Measurements from ENCODE around the gene TPRN. TPM values are rescaled to one million over a fixed set of nuclear protein-coding genes. Genes with fewer than 3 reads are reported as not detected.

Gene TPRN
- total RNA-seq, 1 experiment from 2014 or later, result 8.5 TPM

DNA sequence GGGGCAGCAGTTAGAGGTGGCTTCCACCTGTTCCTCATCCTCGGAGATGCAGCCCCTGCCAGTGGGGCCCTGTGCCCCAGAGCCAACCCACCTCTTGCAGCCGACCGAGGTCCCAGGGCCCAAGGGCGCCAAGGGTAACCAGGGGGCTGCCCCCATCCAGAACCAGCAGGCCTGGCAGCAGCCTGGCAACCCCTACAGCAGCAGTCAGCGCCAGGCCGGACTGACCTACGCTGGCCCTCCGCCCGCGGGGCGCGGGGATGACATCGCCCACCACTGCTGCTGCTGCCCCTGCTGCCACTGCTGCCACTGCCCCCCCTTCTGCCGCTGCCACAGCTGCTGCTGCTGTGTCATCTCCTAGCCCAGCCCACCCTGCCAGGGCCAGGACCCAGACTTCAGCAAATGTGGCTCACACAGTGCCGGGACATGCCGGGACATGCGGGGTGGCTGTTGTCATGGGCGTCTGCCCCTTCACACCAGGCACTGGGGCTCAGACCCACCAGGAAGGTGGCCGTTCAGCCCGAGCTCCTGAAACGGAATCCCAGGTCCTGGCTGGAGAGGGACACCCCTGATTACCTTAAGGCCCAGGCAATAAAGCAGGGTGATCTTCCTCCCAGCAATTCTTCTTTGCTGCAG is 25.3 kb upstream of the TPRN start:
- no peak for DNase-seq (ENCODE audit: low read depth)

DNA sequence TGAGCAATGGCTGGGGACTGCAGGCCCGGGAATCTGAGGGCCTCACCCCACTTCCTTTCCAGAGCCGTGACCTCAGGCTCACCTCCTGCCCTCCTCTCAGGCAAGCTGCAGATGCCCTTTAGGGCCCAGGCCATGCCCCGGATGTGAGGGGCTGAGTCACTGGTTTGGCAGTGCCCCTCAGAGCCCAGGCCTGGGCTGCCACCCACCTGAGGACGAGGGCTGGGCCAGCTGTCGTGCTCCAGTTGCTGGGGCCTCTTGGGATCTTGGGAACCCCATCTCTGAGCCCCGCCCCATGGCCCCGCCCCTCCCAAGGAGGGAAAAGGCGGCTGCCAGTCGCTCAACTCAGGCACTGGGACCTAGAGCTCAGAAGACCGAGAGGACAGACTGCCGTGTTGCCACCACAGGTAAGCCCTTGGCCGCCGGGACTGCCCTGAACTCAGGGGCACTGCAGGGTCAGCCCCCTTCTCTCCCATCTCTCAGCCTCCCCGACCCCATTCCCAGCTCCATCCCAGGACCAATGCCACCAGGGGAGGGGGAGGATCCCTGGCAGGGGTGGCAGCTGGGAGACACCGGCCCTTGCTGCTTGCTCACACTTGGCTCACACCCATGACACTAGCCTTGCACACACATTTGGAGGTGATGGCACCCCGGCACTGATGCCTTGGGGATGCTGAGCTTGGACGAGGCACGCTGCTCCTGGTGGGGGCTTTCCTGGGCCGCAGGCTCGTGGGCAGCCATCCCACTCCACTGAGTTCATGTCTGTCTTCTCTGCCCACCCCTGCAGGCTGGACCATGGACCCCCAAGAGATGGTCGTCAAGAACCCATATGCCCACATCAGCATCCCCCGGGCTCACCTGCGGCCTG is 24.5 kb upstream of the TPRN start, which contains the start of gene CYSRT1:
Gene CYSRT1 (plus strand): TSS at position 345 of the 865 bp plus-strand sequence. CDS start 448 bp downstream, at position 793.
- DNase-seq (ENCODE audit: low read depth), result no peak

DNA sequence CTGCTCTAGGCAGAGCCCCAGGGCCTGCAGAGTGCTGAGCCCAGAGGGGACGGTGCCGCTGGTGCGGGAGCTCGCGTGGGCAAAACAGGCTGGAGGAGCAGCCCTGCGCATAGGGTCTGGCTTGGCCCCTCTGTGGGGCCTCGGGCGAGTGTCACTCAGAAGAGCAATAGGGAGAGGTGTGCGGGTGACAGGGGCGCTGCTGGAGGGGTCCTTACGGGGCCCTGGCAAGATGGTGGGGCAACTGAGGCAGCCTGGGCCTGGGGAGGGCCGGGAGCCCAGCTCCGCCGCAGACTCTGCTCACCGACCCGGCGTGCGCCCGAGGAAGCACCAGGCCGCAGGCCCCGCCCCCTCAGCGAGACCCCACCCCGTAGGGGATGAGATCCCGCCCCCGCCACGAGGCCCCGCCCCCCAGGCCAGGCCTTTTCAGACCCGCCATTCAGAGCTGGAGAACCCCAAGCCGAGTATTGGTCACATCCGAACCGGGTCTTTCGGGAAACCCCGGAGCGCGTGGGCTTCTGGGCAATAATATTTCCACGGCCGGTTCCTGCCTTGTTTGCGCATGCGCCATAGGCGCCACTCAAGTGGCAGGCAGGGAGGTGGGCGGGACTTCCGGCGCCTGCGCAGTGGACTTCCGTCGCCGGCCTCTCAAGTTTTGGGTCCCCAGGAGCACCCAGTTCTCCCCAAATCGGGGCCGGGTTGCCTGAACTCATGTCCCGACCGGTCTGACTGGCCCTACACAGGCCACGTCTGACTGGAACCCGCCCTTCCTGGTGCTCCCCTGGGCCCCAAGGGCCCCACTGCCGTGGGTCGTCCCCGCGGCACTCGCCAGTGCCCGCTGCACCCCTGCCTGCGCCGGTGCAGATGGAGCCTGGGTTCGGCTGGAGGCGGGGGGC is 22.8 kb upstream of the TPRN start:
- DNase-seq (ENCODE audit: low read depth), result peak; percentile 98

DNA sequence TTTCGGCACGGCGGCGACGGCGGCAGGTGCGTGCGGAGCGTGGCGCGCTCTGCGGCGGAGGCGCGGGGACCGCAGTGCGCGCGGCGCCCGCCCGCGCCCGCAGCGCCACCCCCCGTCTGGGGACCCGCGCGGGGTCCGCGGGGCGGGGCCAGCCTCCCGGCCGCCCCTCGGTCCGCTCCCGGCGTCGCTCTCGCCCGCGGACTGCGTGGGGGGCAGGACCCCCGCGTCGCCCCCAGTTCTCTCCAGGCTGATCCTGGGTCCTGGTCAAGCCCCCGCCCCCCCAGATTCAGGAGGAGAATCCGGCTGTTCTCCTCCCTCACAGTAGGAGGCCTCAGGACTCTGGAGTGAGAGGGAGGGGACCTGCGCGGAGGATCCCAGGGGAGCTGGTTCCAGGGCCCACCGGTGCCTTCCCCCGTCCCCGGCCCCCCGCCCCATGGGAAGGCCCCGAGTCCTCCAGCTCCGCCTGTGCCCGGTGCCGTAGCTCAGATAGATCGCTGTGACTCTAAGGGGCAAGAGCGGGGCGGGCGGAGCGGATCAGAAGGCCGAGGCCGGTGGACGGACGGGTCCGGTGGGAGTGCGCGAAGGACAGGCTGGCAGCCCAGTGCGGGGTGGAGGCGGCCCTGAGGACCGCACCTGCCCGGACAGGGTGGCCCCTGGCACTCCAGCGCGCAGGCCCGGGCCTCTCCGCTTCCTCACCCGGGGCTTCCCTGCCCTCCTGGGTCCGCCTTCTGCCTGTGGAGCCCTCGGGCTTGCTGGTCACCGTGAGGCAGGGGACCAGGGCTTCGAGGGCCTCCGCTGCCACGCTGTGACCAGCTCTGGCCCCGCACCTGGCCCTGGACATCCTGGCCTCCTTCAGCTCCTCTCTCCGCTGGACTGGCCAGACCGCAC is 21.9 kb upstream of the TPRN start, which contains the start of gene RNF208:
Gene RNF208 (minus strand): TSS at position 51 of the 888 bp plus-strand sequence. CDS start 1,028 bp downstream, outside the sequence.
- no peak for DNase-seq (ENCODE audit: low read depth)

DNA sequence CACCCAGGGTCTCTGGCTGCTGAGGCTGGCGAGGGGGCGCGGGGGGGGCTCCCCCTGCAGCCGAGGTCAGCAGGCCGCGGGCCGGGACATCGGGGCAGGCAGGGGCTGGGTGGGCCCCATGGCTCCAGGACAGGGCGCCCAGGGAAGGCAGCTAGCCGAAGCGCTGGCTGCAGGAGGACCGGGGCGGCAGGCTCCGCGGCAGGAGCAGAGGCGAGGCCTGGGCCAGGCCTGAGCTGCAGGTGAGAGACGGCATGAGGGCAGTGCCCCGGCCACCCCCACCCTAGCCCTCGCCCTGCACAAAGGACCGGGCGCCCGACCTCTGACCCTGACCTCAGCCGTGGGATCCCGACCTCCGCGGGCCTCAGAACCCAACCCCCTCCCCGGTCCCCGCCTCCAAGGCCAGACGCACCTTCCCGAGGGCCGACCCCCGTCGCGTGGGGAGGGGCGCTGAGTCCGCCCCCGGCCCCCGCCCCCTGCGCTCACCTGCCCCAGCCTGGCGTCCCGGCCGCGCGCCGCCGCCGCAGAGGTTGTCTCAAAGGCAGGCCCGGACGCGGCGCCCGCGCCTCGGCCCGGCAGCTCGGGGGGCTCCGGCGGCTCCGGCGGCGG is 21.1 kb upstream of the TPRN start:
- DNase-seq (ENCODE audit: low read depth), result no peak

DNA sequence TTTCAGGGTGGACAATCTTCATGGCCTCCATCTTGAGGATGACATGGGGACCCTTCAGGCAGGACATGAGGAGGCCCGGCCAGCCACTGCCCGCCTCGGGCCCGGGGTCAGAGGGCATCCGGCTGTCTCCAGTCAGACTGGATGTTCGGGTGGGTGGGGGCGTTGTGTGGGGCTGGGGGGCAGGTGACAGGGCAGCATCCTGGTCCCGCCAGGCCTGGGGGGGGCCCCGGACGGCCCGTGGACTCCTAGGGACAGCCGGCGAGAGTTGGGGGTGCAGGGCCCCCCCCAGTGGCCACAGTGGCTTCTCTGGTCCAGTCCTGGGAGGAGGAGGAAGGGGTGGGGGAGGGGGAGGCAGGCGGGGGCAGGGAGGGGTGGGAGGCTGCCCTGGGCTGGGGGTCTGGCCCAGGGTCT is 20.6 kb upstream of the TPRN start:
- no peak for DNase-seq (ENCODE audit: low read depth)

DNA sequence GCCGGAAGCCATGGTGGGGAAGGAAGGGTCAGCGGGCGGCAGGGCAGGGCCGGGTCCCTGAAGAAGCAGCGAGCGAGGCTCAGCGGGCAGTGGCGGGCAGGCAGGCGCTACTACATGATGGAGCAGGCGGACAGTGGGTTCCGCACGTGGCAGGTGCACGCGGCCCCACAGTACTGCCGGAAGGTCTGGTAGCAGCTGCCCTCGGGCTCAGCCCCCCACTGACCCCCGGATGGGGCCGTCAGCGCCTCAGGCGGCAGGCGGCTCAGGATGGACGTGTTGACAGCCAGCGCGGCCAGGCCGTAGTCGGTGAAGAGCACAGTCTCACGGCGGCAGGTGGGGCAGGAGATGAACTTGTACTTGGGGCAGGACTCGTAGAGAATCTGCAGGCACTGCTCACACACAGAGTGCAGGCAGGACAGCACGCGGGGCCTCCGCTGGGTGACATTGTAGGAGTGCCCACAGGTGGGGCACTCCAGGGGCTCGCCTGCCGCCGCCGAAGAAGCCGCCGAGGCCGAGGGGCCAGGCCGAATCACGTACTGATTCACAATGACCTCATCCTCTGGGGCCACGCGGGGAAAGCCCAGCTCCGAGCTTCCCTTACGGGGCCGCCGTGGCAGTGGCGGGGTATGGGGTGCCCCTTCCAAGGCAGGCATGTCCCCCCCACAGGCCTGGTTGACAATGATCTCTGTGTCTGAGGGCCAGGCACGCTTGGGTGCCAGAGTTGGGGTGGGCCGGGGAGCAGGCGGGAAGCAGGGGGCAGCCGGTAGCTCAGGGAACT is 20.0 kb upstream of the TPRN start:
- DNase-seq (ENCODE audit: low read depth), result no peak

DNA sequence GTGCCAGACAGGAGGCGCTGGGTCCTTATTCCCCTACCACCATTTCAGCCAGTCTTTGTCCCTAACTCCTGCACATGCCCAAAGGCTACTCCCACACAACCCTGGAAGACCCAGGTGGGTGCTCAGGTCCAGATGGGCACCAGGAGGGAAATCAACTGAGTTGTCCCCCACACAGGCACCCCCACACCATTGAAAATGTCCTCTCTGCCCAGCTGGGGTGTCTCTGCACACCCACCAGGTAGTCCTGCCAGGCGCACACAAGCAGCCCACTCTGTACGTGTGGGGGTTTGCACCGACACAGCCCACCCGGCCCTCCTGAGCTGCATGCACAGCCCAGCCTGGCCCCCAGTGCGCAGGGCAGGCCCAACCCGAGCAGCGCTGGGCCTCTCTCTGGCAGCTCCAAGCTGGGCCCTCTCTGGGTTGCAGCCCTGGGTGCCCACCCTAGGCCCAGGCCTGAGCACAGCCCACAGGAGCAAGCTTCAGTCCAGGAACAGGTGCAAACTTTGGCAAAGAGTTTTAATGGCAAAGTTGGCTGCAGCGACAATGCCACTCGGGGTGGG is 19.3 kb upstream of the TPRN start:
- DNase-seq (ENCODE audit: low read depth), result no peak

DNA sequence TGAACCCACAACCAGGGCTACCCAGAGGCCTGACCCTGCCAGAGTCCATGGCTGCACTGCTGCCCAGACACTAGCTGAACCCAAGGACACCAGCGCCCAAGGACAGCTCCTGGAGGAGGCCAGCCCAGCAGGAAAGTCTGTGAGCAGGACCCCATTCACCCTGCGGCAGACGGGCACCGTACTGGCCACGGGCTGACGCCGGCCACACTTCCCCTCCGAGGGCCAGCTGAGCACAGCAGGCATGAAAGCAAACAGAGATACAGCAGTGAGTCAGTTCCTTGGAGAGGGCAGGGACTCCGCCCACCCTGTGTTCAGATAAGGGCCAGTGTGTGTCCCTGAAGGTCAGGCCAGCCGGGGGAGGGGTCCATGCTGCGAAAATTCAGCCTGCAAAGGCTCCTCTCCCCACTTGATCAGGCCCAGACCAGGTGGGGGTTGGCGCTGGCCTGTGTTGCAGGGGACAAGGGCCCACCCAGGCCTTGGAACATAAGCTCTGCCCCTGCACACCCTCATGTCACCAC is 18.3 kb upstream of the TPRN start:
- DNase-seq (ENCODE audit: low read depth), result peak; percentile 59

DNA sequence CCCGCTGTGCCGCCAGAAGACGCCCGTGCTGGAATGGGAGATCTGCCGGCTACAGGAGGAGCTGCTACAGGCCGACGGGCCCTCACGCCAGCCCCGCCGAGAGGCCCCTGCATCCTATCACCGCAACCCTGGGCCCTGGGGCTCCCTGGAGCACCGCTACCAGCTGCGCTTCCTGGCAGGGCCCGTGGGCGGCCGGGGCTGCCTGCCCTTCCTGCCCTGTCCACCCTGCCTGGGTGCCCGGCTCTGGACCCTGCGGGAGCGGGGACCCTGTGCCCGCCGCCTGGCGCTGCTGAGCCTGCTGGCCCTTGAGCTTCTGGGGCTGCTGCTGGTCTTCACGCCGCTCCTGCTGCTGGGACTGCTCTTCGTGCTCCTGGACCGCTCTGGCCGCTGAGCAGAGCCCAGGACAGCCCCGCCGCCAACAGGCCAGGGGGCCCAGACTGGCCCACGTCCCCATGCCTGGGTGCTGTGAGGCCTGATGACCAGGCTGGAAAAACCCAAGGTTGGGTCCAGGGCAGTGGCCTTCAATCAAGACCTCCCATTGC is 17.7 kb upstream of the TPRN start:
- DNase-seq (ENCODE audit: low read depth), result no peak

DNA sequence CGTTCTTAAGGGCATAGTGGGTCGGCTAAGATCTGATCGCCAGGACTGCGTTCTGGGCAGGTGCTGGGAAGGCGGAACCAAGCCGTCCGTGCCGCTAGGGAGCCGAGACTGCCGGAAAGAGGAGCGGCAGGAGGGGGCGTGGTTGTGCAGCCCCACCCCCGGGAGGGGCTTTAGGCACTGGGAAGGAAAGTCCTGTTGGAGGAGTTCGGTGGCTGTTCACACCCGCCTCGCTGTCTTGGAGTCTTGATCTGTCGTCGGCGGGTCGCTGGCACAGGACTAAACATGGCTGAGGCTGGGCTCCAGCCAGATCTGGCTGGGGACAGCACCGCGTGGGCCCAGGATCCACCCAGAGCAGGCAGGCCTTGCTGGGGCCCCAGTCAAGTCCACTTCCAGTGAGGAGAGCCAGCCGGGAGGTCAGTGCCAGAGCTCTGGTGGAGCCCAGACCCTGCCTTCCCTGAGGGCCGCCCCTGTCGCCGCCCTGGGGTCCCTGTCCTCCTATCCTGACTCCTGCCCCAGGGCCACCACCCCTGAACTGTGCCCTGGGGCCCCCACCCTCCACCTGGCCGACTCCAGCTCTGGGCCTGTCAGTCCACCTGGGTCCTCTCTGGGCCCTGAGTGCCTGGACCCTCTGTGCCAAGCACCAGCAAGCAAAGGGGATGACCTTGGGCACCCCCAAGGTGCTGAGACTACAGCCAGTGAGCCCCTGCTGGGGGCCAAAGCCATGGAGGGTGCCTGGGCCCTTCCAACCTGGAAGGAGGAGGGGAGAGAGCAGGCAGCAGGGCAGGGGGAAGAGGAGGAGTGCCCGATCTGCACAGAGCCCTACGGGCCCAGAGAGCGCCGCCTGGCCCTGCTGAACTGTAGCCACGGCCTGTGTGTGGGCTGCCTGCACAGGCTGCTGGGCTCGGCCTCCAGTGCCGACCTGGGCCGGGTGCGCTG is 17.0 kb upstream of the TPRN start:
- DNase-seq (ENCODE audit: low read depth), result no peak

DNA sequence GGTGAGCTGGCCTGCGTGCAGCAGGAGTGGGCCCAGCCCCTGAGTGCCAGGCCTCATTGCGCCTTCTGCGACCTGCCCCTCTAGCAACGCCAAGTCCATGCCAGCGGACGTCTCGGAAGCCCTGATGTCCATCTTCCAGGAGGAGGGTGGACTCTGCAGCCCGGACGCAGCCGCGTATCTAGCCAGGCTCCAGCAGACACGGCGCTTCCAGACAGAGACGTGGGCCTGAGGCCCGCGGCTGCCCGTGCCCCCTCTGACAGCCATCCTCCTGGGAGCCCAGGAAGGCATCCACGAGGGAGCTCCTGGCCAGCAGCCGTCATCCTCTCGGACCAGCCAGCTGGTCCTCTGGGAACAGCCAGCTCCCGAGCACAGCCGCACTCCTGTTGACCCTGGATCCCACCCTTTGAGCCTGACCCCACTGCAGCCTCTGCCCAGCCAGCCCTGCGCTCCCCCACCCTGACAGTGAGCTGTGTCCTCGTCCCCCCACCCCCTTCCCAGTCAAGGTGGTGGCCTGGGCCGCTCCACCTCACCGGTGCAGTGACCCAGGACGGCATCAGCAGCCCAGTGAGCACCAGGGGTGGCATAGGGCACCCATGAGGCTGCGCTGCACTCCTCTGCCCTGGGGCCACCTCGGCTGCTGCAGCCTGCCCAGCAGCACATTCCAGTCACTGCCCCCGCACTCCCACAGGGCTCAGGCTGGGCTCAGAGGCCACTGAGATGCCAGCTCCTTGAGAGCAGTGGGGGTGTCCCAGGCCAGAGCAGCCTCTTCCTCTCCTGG is 15.8 kb upstream of the TPRN start:
- no peak for DNase-seq (ENCODE audit: low read depth)

DNA sequence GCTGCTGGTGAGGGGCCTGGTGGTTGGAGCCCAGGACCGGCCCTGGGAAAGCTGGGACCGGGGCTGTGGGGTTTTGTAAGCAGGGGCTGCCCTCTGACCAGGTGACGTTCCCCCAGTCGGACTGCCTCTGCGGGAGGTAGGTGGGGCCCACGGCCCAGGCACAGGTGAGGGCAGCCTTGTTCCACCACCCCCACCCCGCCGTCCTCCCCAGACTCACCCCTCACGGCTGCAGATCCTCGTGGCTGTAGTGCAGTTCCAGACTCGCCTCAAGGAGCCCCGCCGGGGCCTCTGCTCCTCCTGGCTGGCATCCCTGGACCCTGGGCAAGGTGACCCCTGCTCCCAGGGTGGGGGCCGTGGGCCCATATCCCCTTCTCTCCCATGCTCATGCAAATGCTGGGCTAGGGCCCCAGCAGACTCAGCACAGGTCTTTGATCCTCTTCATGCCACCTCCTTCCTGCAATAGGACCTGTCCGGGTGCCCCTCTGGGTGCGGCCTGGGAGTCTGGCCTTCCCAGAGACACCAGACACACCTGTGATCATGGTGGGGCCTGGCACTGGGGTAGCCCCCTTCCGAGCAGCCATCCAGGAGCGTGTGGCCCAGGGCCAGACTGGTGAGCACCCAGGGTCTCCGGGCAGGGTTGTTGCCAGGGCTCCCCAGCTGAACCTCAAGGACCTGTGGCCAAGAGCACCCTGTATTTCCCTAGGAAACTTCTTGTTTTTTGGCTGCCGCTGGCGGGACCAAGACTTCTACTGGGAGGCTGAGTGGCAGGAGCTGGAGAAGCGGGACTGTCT is 14.8 kb upstream of the TPRN start:
- no peak for DNase-seq (ENCODE audit: low read depth)

DNA sequence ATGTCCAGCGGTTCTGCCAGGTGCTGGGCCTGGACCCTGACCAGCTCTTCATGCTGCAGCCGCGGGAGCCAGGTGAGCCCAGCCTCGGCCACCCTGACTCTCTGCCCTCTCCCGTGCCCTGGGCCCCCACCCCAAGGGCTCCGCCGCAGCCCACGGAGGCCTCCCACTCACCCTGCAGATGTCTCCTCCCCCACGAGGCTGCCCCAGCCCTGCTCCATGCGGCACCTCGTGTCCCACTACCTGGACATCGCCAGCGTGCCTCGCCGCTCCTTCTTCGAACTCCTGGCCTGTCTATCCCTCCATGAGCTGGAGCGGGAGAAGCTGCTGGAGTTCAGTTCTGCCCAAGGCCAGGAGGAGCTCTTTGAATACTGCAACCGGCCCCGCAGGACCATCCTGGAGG is 14.1 kb upstream of the TPRN start:
- no peak for DNase-seq (ENCODE audit: low read depth)

DNA sequence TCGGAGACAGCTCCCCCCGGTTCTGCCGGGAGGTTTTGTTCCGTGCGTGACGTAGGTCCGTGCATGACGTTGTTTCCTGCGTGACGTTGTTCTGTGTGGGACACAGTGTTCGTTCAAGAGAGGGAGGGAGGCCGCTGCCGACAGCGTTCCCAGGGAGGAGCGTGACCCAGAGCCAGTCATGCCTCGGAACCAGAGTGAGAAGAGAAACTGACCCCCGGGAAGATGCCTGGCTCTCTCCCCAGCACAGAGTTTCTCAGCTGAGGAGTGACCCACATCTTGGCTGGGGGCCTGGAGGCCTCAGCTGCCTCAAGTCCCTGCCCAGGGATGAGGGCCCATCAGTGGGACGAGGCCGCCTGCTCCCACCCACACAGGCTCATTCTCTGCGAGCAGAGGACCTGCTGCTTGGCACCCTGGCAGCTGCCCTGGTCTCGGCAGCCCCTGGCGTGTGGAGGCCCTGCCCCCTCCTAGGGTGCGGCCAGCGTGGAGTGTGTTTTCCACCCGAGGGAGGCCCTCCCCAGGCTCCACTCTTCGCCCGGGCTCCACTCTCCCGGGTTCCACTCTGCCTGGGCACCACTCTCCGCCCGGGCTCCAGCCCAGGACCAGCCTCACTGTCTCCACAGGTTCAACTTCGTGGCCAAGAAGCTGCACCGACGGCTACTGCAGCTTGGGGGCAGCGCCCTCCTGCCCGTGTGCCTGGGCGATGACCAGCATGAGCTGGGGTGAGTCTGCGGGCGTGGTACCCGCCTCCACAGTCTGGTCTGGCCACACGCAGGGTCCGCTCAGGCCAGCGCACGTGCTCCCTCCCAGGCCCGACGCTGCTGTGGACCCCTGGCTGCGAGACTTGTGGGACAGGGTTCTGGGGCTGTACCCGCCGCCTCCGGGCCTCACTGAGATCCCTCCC is 12.9 kb upstream of the TPRN start:
- no peak for DNase-seq (ENCODE audit: low read depth)

All from M059J (cell line).